Endothelial cell of umbilical vein (primary cell): ENCODE measurements around the gene SLC35G6. TPM values are rescaled to one million over a fixed set of nuclear protein-coding genes. Genes with fewer than 3 reads are reported as not detected.

Experiments
- BruUV-seq: library from RNA; stranded (reverse); fragments of 400-500 nt; replicated peaks from 2 replicates; lab custom pipeline; 2021; lab: Mats Ljungman, UMichigan
- CTCF ChIA-PET: fragments of 300-600, 350-600 bp; sonication (Branson Sonifier 250); formaldehyde crosslinking; loops from one replicate; lab custom pipeline; 2021; ENCODE audit warnings: antibody characterized with exemption, inconsistent platforms; lab: Charles Lee
- POLR2A ChIA-PET: fragments of 300-600, 350-600 bp; sonication (Branson Sonifier 250); formaldehyde crosslinking; loops from one replicate; lab custom pipeline; 2021; ENCODE audit warnings: antibody characterized with exemption, inconsistent platforms; lab: Charles Lee
- DNase-seq: peaks from one replicate; pipeline ENCODE4 v3.0.0-alpha.2; 2011; ENCODE audit warnings: low read depth, low spot score
- FAIRE-seq: peaks from 2 replicates; lab custom pipeline; 2011; peaks lifted over from hg19 to GRCh38; lab: Jason Lieb, UNC
- H2AFZ ChIP-seq: 2 replicates; pipeline ENCODE4 v1.6.0; 2012; ENCODE audit warnings: low read depth, low read length, control low read depth, inconsistent platforms
- H3K27ac ChIP-seq: 2 replicates; pipeline ENCODE4 v1.5.1; 2011; ENCODE audit warnings: low read depth, mild to moderate bottlenecking, control low read depth, low read length, moderate library complexity; ENCODE audit not compliant: insufficient read depth
- H3K27me3 ChIP-seq, 2 experiments: 2 replicates each; pipeline versions ENCODE4 v1.6.0 to v1.6.1; 2011; ENCODE audit warnings: low read length in 2 of 2, mixed read lengths in 1 of 2; ENCODE audit not compliant: control insufficient read depth in 2 of 2, insufficient read depth in 2 of 2
- H3K36me3 ChIP-seq, 2 experiments: 2 replicates in 1 of 2; 3 replicates in 1 of 2; pipeline ENCODE4 v1.5.1; 2011; ENCODE audit warnings: low read length in 2 of 2, mild to moderate bottlenecking in 1 of 2, moderate library complexity in 1 of 2; ENCODE audit not compliant: control insufficient read depth in 2 of 2, insufficient read depth in 2 of 2; ENCODE audit errors: extremely low read depth in 1 of 2
- H3K4me1 ChIP-seq: 3 replicates; pipeline ENCODE4 v1.5.1; 2011; ENCODE audit warnings: mild to moderate bottlenecking, low read length; ENCODE audit not compliant: control insufficient read depth, insufficient read depth; ENCODE audit errors: extremely low read depth
- H3K4me2 ChIP-seq: 2 replicates; pipeline ENCODE4 v1.6.1; 2011; ENCODE audit warnings: low read length, control low read depth, mixed read lengths; ENCODE audit not compliant: insufficient read depth
- H3K4me3 ChIP-seq, 3 experiments: fragments of 200-600 bp in 1 of 3; sonication (generic), shearing (Covaris generic) in 1 of 3; replicated peaks in 1 of 3; 2 replicates each; pipeline ENCODE4 v1.5.1; 2011 to 2016; ENCODE audit warnings: control low read depth in 3 of 3, low read length in 3 of 3, mild to moderate bottlenecking in 2 of 3, inconsistent platforms in 1 of 3, low read depth in 1 of 3, moderate library complexity in 1 of 3; ENCODE audit not compliant: insufficient read depth in 1 of 3
- H3K79me2 ChIP-seq: 2 replicates; pipeline ENCODE4 v1.6.0; 2012; ENCODE audit warnings: low read length, inconsistent platforms; ENCODE audit not compliant: control insufficient read depth, insufficient read depth
- H3K9ac ChIP-seq: replicated peaks from 2 replicates; pipeline ENCODE3; 2011; ENCODE audit warnings: low read length, control low read depth; ENCODE audit not compliant: insufficient read depth; ENCODE audit errors: extremely low read depth
- H3K9me1 ChIP-seq: replicated peaks from 3 replicates; pipeline ENCODE4 v1.6.0; 2011; ENCODE audit warnings: mild to moderate bottlenecking, low read length; ENCODE audit not compliant: control insufficient read depth, insufficient read depth; ENCODE audit errors: extremely low read depth
- H3K9me3 ChIP-seq: replicated peaks from 2 replicates; pipeline ENCODE4 v1.5.1; 2012; ENCODE audit warnings: low read length, inconsistent platforms; ENCODE audit not compliant: control insufficient read depth, insufficient read depth
- H4K20me1 ChIP-seq: replicated peaks from 2 replicates; pipeline ENCODE3; 2011; ENCODE audit warnings: mild to moderate bottlenecking, low read length; ENCODE audit not compliant: control insufficient read depth, insufficient read depth; ENCODE audit errors: extremely low read depth
- CTCF ChIP-seq, 2 donors: IDR thresholded peaks; 1 replicate in 1 of 2; 2 replicates in 1 of 2; pipeline ENCODE4 v1.5.1; 2011; ENCODE audit warnings: low read length in 2 of 2, mild to moderate bottlenecking in 2 of 2, moderate library complexity in 2 of 2, control low read depth in 1 of 2, inconsistent platforms in 1 of 2, low read depth in 1 of 2; ENCODE audit not compliant: insufficient read depth in 1 of 2; ENCODE audit errors: extremely low read depth in 1 of 2
- EZH2 ChIP-seq: IDR thresholded peaks from 2 replicates; pipeline ENCODE4 v1.6.1; 2012; ENCODE audit warnings: borderline replicate concordance, low read depth, mild to moderate bottlenecking, moderate library complexity, low read length, inconsistent platforms; ENCODE audit not compliant: severe bottlenecking
- FOS ChIP-seq: IDR thresholded peaks from 2 replicates; pipeline ENCODE4 v1.6.1; 2011; ENCODE audit warnings: mild to moderate bottlenecking, low read length, moderate library complexity, borderline replicate concordance; ENCODE audit not compliant: insufficient read depth
- GATA2 ChIP-seq: IDR thresholded peaks from 2 replicates; pipeline ENCODE4 v1.7.0; 2011; ENCODE audit warnings: low read depth, mild to moderate bottlenecking, moderate library complexity, mixed read lengths, low read length; ENCODE audit not compliant: insufficient read length, insufficient read depth
- JUN ChIP-seq: IDR thresholded peaks from 2 replicates; pipeline ENCODE4 v1.6.1; 2011; ENCODE audit warnings: borderline replicate concordance, low read depth; ENCODE audit not compliant: insufficient read length, insufficient read depth
- MYC ChIP-seq: IDR thresholded peaks from one replicate; pipeline ENCODE4 v1.6.1; 2011; ENCODE audit warnings: mild to moderate bottlenecking, low read depth, low read length
- POLR2A ChIP-seq: IDR thresholded peaks from 2 replicates; pipeline ENCODE4 v1.6.1; 2012; ENCODE audit warnings: low read depth, mild to moderate bottlenecking, control low read depth, low read length
- POLR2AphosphoS5 ChIP-seq: IDR thresholded peaks from 2 replicates; pipeline ENCODE4 v1.6.1; 2012; ENCODE audit warnings: low read depth, mild to moderate bottlenecking, control low read depth, low read length, moderate library complexity; ENCODE audit not compliant: insufficient read depth
- dilution Hi-C: fragments of 300-500 bp; cut with MboI; formaldehyde crosslinking; loops from one replicate; pipeline ENCODE4 v1.15.0; 2019; ENCODE audit warnings: low sequenced_read_pairs; ENCODE audit not compliant: extremely low pct_ligation_motif_present
- intact Hi-C: fragments of 100-400 bp; cut with micrococcal nuclease; formaldehyde crosslinking; loops from one replicate; pipeline ENCODE4 v1.10.0; 2022
- polyA plus RNA-seq, 4 experiments: library from polyadenylated mRNA; depleted of rRNA in 3 of 4; stranded (reverse) in 3 of 4; unstranded in 1 of 4; fragments of >200 nt; gene quantifications; 2 replicates each; pipeline versions ENCODE4 v1.2.1 to v1.2.3, GENCODE V29; 2011 to 2012; ENCODE audit warnings: missing spikeins in 1 of 4
- total RNA-seq: library from RNA; stranded (reverse); gene quantifications from 2 replicates; pipeline ENCODE4 v1.2.3, GENCODE V29; 2021
- TF ChIP-seq, protein P1 (sequence below): IDR thresholded peaks from 2 replicates; pipeline ENCODE4 v1.6.1; 2011; ENCODE audit not compliant: insufficient read depth, insufficient read length

Gene SLC35G6
- total and polyA plus RNA-seq, 2 donors (not counting 3 experiments of a cell fraction or from before 2014, with no cell fraction given), result not detected

- dilution Hi-C loops, result no loop called here
- Histone ChIP-seq H3K4me3 (no peak overlapping the region), H3K4me2 (no peak overlapping the region), H2AFZ (no peak overlapping the region), H3K9me3 (no peaks in the 10 kb centered on the region), H3K9ac (no peak overlapping the region), H3K27me3 (no peaks in the 10 kb centered on the region), H3K9me1 (no peaks in the 10 kb centered on the region), H3K79me2 (peaks cover 92% of the 10 kb centered on the region), H3K4me1 (peaks cover 19% of the 10 kb centered on the region), H4K20me1 (peaks cover 8% of the 10 kb centered on the region), H3K36me3 (no peaks in the 10 kb centered on the region), H3K27ac (no peak overlapping the region)
- intact Hi-C loops, result no loop called here
- ChIA-PET POLR2A (no interaction called here), CTCF (interaction anchor here (0.6 to 1.6 kb wide), 3 partner anchors 49 to 71 kb away, joined by 3 to 4 read pairs (median 4); no protein-coding TSS in a partner anchor)
- BruUV-seq, result no TSS peak
- DNase-seq (no peak), FAIRE-seq (no peak)
- TF ChIP-seq GATA2 (no peak), JUN (no peak), EZH2 (no peak), CTCF (IDR thresholded peaks at IDR 0.05; ENCODE audit: extremely low read depth in 1 of 2, insufficient read depth in 1 of 2, low read depth in 1 of 2, low read length in 2 of 2) (no peak), POLR2A (no peak), FOS (no peak), MYC (no peak), POLR2AphosphoS5 (no peak)
- TF ChIP-seq, protein P1, sequence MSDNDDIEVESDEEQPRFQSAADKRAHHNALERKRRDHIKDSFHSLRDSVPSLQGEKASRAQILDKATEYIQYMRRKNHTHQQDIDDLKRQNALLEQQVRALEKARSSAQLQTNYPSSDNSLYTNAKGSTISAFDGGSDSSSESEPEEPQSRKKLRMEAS, result no peak
Observed at GRCh38 chr17:7490144-7490543, 8.9 kb downstream of the SLC35G6 start.
